GM12874 (cell line): Measurements from ENCODE around the gene DYNC1I1.

Source experiments
- TF ChIP-seq, protein P1 (sequence below): IDR thresholded peaks from 2 replicates; pipeline ENCODE4 v1.5.1; 2011; ENCODE audit warnings: low read depth, mild to moderate bottlenecking, control low read depth, low read length, moderate library complexity; ENCODE audit not compliant: insufficient read depth

DYNC1I1 gene

DNA sequence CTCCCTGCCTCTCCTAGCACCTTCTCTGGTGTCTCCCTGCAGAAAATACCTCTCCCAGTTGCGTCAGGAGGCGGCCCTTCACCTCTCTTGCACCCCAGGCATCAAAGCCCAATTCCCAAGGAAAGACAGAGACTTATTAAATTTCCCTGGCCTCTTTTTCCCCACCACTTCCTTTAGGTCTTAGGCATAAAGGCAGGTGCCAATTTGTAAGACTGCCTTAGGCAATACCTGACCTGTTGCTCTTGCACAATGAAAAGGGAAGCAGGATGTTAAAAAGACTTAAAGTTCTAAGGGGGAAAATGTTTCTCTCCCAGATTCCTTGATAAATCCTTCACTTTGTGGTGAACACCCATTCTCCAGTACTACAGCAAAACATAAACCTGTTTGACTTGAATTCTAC is 362.9 kb downstream of the DYNC1I1 start:
- TF ChIP-seq, protein P1, sequence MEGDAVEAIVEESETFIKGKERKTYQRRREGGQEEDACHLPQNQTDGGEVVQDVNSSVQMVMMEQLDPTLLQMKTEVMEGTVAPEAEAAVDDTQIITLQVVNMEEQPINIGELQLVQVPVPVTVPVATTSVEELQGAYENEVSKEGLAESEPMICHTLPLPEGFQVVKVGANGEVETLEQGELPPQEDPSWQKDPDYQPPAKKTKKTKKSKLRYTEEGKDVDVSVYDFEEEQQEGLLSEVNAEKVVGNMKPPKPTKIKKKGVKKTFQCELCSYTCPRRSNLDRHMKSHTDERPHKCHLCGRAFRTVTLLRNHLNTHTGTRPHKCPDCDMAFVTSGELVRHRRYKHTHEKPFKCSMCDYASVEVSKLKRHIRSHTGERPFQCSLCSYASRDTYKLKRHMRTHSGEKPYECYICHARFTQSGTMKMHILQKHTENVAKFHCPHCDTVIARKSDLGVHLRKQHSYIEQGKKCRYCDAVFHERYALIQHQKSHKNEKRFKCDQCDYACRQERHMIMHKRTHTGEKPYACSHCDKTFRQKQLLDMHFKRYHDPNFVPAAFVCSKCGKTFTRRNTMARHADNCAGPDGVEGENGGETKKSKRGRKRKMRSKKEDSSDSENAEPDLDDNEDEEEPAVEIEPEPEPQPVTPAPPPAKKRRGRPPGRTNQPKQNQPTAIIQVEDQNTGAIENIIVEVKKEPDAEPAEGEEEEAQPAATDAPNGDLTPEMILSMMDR = no peak

DNA sequence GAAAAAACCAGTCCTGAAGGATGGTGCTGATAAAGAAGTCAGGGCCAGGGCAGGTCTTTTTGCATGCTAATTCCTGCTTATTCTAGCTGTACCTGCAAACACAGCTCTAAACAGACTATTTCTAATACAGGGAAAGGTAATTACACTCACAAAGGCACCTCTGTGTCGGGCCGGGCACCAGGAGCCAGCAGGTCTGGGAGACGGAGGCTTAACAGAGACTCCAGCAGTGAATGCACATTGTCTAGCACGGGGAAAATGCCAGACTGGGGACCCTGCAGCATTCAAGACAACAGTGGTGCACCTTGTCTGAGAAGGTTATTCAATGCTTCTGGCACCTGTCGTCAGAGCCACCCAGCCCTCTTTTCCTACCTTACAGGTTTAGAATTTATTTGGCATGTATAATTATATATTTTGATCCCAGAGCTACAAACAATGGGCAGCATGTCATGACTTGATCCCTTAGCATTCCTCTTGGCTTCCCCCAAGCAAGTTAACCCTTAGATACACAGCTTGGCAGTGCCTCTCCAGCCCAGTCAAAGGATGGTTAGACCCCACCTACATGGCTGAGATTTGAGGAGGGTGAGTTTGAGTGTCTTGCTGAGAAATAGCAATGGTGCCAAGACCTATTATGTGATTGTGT is 364.4 kb downstream of the DYNC1I1 start:
- TF ChIP-seq, protein P1 = no peak

DNA sequence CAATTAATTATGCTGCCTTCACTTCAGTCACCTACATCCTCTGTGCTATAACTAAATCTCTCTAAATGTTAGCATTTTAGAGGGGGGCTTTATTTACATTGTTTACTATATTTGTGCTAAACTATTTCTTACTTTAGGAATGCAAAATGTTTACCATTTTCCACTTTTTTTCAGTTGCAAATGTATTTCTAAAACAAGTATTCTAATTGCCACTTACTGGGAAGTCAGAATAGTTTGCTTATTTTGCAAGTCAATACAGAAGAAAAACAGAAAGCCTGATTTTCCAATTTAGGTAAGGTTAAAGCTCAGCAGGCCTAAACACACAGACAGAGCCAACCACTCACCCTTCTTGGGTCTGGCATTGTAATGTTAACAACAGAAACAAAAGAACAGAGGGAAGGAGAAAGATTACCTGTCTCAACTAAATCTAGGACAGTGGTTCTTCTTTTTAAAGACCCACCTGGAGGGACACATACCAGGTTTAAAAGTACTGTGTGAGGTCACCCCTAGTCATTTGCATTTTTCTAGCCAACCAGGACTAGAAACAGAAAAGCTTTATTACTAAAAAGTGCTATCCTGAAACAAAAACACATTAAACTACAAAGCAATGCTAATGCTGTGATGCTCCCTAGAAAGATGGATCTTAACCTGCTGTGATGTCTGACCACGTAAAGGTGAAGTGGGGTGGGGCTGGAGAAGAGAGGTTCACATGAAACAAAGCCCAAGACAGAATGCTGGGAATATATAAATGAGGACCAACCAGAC is 371.3 kb downstream of the DYNC1I1 start:
- TF ChIP-seq, protein P1 = no peak

DNA sequence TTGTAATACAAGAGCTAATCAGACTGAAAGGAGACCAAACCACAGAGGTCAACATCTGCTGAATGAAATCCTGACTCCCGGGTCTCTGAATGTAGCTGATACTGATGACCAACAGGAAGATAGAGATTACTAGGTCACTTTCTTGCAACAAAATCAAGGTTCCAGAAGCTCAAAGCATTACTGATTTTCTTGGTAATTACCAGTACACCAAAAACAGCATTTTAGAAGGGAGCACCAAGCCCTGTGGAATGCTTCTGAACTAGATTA is 371.8 kb downstream of the DYNC1I1 start:
- TF ChIP-seq, protein P1 = no peak
